Neural cell (in vitro differentiated cells): Measurements from ENCODE around the gene B4GALT5. TPM values are rescaled to one million over a fixed set of nuclear protein-coding genes. Genes with fewer than 3 reads are reported as not detected.
"Not testable (repeated sequence)": the region's sequence is repeated elsewhere in the genome, so short reads cannot be mapped to it uniquely, and the experiment has no call there.

Experiments
- H2AFZ ChIP-seq: fragments of 200-600, 300-800 bp; sonication (generic), shearing (Covaris generic); 2 replicates; pipeline ENCODE4 v1.6.0; 2014; ENCODE audit warnings: low read depth, mild to moderate bottlenecking, antibody characterized with exemption, low read length, moderate library complexity
- H3F3A ChIP-seq: fragments of 200-600 bp; shearing (Covaris generic); 2 replicates; pipeline ENCODE4 v1.6.1; 2016; ENCODE audit warnings: mild to moderate bottlenecking, moderate library complexity, mixed read lengths, antibody characterized with exemption, low read length; ENCODE audit not compliant: insufficient read depth, poor library complexity, severe bottlenecking
- H3K27ac ChIP-seq: fragments of 200-600, 300-800 bp; sonication (generic), shearing (Covaris generic); 2 replicates; pipeline ENCODE4 v1.5.1; 2014; ENCODE audit warnings: mild to moderate bottlenecking, low read length, moderate library complexity
- H3K27me3 ChIP-seq: fragments of 300-800, 200-600 bp; sonication (generic), shearing (Covaris generic); 2 replicates; pipeline ENCODE4 v1.6.0; 2014; ENCODE audit warnings: mild to moderate bottlenecking, low read depth, low read length, moderate library complexity; ENCODE audit not compliant: insufficient read depth
- H3K36me3 ChIP-seq: fragments of 300-800, 200-600 bp; sonication (generic), shearing (Covaris generic); 2 replicates; pipeline ENCODE4 v1.5.1; 2014; ENCODE audit warnings: mild to moderate bottlenecking, antibody characterized with exemption, low read length, moderate library complexity; ENCODE audit not compliant: insufficient read depth
- H3K4me2 ChIP-seq: fragments of 300-800, 200-600 bp; sonication (generic), shearing (Covaris generic); 2 replicates; pipeline ENCODE4 v1.6.0; 2014; ENCODE audit warnings: mild to moderate bottlenecking, low read length
- H3K4me3 ChIP-seq: fragments of 300-800, 200-600 bp; sonication (generic), shearing (Covaris generic); 2 replicates; pipeline ENCODE4 v1.5.1; 2014; ENCODE audit warnings: mild to moderate bottlenecking, low read length, moderate library complexity
- H3K79me2 ChIP-seq: fragments of 200-600 bp; shearing (Covaris generic); replicated peaks from 2 replicates; pipeline ENCODE4 v1.6.0; 2014; ENCODE audit warnings: mild to moderate bottlenecking, low read length, moderate library complexity; ENCODE audit not compliant: insufficient read depth
- H3K9ac ChIP-seq: fragments of 300-800, 200-600 bp; sonication (generic), shearing (Covaris generic); 2 replicates; pipeline ENCODE4 v1.6.1; 2016; ENCODE audit warnings: mild to moderate bottlenecking, low read length, mixed read lengths
- H3K9me2 ChIP-seq: fragments of 200-600 bp; shearing (Covaris generic); 2 replicates; pipeline ENCODE4 v1.6.1; 2016; ENCODE audit warnings: mild to moderate bottlenecking, low read length, mixed read lengths; ENCODE audit not compliant: insufficient read depth
- H3K9me3 ChIP-seq: fragments of 200-600, 300-800 bp; sonication (generic), shearing (Covaris generic); 2 replicates; pipeline ENCODE4 v1.6.1; 2016; ENCODE audit warnings: mild to moderate bottlenecking, mixed run types, low read length, moderate library complexity, mixed read lengths
- H4K20me1 ChIP-seq: fragments of 200-600 bp; shearing (Covaris generic); 2 replicates; pipeline ENCODE4 v1.6.1; 2016; ENCODE audit warnings: mild to moderate bottlenecking, mixed run types; ENCODE audit not compliant: insufficient read depth
- EP300 ChIP-seq: fragments of 450-650 bp; conservative IDR thresholded peaks from 2 replicates; pipeline ENCODE4 v1.6.1; 2014; ENCODE audit warnings: antibody characterized with exemption, mild to moderate bottlenecking, moderate library complexity; ENCODE audit not compliant: poor library complexity, severe bottlenecking
- EZH2 ChIP-seq: fragments of 200-600, 300-800 bp; shearing (Covaris generic), sonication (generic); IDR thresholded peaks from 2 replicates; pipeline ENCODE4 v1.6.1; 2014; ENCODE audit warnings: antibody characterized with exemption, low read length, borderline replicate concordance, mild to moderate bottlenecking; ENCODE audit not compliant: insufficient read depth, poor library complexity, severe bottlenecking
- MXI1 ChIP-seq: fragments of 450-650 bp; conservative IDR thresholded peaks from 2 replicates; pipeline ENCODE4 v1.6.1; 2014; ENCODE audit warnings: antibody characterized with exemption, mild to moderate bottlenecking; ENCODE audit not compliant: poor library complexity, severe bottlenecking
- POLR2AphosphoS5 ChIP-seq: IDR thresholded peaks from 2 replicates; pipeline ENCODE4 v1.6.1; 2012
- RAD21 ChIP-seq: fragments of 450-650 bp; conservative IDR thresholded peaks from 2 replicates; pipeline ENCODE4 v1.6.1; 2014; ENCODE audit warnings: antibody characterized with exemption, mild to moderate bottlenecking, moderate library complexity
- SMC3 ChIP-seq: fragments of 450-650 bp; conservative IDR thresholded peaks from 2 replicates; pipeline ENCODE4 v1.6.1; 2014; ENCODE audit warnings: antibody characterized with exemption, mild to moderate bottlenecking, moderate library complexity; ENCODE audit not compliant: poor library complexity
- TAF1 ChIP-seq: IDR thresholded peaks from 2 replicates; pipeline ENCODE4 v1.6.1; 2012; ENCODE audit warnings: low read depth
- polyA plus RNA-seq: library from polyadenylated mRNA; depleted of rRNA; stranded (reverse); fragments of >200 nt; gene quantifications from 2 replicates; pipeline ENCODE4 v1.2.3, GENCODE V29; 2014
- TF ChIP-seq, protein P1 (sequence below): IDR thresholded peaks from 2 replicates; pipeline ENCODE4 v1.6.1; 2012; ENCODE audit warnings: borderline replicate concordance
- TF ChIP-seq, protein P2 (sequence below): fragments of 450-650 bp; IDR thresholded peaks from 2 replicates; pipeline ENCODE4 v1.5.1; 2014; ENCODE audit warnings: antibody characterized with exemption, mild to moderate bottlenecking, moderate library complexity; ENCODE audit not compliant: poor library complexity, severe bottlenecking

The B4GALT5 gene
- polyA plus RNA-seq, 1 donor from 2014 or later: 34.7 TPM

DNA sequence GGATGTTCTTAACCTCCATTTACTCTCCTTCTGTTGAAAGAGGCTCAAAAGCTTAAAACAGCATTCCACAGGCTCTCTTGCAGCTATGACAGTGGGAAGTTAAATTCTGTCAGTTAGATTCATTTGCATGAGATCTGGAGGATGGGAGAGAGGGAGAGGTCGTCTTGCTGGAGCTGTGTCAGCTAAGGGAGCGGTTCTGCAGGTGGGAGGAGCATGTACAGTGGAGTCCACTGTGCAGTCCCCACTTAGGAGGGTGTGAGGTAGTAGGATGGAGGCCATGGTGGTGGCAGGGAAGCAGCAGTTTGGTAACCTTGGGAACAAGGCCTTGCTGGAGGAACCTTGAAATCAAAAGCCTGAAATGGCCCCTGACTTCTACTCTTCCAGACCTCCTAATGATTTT lies 12.0 kb upstream of the B4GALT5 start:
- Histone ChIP-seq H2AFZ (no peak overlapping the region), H3K4me3 (no peak overlapping the region), H3K9me2 (no peaks in the 10 kb centered on the region), H3K27ac (no peak overlapping the region), H4K20me1 (no peaks in the 10 kb centered on the region), H3F3A (no peaks in the 10 kb centered on the region), H3K36me3 (no peaks in the 10 kb centered on the region), H3K79me2 (no peaks in the 10 kb centered on the region), H3K4me2 (no peak overlapping the region), H3K27me3 (no peaks in the 10 kb centered on the region), H3K9me3 (no peaks in the 10 kb centered on the region), H3K9ac (no peak overlapping the region)
- TF ChIP-seq POLR2AphosphoS5 (no peak), SMC3 (no peak), EP300 (no peak), MXI1 (no peak), TAF1 (no peak), RAD21 (no peak), EZH2 (no peak)
- TF ChIP-seq, protein P1, sequence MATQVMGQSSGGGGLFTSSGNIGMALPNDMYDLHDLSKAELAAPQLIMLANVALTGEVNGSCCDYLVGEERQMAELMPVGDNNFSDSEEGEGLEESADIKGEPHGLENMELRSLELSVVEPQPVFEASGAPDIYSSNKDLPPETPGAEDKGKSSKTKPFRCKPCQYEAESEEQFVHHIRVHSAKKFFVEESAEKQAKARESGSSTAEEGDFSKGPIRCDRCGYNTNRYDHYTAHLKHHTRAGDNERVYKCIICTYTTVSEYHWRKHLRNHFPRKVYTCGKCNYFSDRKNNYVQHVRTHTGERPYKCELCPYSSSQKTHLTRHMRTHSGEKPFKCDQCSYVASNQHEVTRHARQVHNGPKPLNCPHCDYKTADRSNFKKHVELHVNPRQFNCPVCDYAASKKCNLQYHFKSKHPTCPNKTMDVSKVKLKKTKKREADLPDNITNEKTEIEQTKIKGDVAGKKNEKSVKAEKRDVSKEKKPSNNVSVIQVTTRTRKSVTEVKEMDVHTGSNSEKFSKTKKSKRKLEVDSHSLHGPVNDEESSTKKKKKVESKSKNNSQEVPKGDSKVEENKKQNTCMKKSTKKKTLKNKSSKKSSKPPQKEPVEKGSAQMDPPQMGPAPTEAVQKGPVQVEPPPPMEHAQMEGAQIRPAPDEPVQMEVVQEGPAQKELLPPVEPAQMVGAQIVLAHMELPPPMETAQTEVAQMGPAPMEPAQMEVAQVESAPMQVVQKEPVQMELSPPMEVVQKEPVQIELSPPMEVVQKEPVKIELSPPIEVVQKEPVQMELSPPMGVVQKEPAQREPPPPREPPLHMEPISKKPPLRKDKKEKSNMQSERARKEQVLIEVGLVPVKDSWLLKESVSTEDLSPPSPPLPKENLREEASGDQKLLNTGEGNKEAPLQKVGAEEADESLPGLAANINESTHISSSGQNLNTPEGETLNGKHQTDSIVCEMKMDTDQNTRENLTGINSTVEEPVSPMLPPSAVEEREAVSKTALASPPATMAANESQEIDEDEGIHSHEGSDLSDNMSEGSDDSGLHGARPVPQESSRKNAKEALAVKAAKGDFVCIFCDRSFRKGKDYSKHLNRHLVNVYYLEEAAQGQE: no peak
- TF ChIP-seq, protein P2, sequence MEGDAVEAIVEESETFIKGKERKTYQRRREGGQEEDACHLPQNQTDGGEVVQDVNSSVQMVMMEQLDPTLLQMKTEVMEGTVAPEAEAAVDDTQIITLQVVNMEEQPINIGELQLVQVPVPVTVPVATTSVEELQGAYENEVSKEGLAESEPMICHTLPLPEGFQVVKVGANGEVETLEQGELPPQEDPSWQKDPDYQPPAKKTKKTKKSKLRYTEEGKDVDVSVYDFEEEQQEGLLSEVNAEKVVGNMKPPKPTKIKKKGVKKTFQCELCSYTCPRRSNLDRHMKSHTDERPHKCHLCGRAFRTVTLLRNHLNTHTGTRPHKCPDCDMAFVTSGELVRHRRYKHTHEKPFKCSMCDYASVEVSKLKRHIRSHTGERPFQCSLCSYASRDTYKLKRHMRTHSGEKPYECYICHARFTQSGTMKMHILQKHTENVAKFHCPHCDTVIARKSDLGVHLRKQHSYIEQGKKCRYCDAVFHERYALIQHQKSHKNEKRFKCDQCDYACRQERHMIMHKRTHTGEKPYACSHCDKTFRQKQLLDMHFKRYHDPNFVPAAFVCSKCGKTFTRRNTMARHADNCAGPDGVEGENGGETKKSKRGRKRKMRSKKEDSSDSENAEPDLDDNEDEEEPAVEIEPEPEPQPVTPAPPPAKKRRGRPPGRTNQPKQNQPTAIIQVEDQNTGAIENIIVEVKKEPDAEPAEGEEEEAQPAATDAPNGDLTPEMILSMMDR: no peak

DNA sequence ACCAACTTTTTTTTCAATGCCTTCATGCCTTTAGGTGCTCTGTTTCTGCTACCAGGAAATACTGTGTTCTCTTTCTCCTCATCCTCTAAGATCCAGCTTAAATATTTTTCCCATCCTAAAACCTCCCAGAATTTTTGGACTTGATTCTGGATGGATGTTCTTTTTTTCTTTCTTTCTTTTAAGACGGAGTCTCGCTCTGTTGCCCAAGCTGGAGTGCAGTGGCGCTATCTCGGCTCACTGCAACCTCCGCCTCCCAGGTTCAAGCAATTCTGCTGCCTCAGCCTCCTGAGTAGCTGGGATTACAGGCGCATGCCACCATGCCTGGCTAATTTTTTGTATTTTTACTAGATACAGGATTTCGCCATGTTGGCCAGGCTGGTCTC lies 11.5 kb upstream of the B4GALT5 start:
- not testable (repeated sequence) for H3K9me3 ChIP-seq, H3K9ac ChIP-seq, H3K36me3 ChIP-seq, H2AFZ ChIP-seq, H3K9me2 ChIP-seq, H3K27ac ChIP-seq, H3K4me3 ChIP-seq, H3K27me3 ChIP-seq, H3F3A ChIP-seq, H4K20me1 ChIP-seq, H3K79me2 ChIP-seq, H3K4me2 ChIP-seq
